GM19467 (cell line): ENCODE results near the gene PRPSAP1.
A peak's percentile ranks its signal among the peaks of the same experiment; 100 is the strongest.
"Not testable (repeated sequence)": the region's sequence is repeated elsewhere in the genome, so short reads cannot be mapped to it uniquely, and the experiment has no call there.

Source experiments
- ATAC-seq: cut with Tn5 transposase; IDR thresholded peaks from one replicate; pipeline ENCODE4 v1.9.1; 2021; ENCODE audit warnings: mild to moderate bottlenecking, moderate library complexity; ENCODE audit not compliant: unreplicated experiment

PRPSAP1 gene

DNA sequence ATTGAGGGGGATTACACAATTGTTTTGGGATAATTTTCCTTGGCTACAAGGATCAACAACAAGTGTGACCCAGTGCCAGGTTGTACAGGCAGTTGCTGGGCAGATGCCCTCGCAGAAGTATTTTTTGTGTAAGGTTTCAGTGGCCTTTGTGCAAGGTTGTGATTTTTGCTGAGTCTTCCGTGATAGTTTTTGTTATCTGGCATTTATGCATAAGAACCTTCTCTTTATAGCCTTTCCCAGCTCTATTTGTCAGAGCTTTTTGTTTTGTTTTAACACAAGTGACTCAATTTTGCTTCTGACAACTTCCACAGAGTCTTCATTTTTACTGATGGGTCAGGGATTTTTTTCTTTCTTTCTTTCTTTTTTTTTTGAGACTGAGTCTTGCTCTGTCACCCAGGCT is 6.7 kb upstream of the PRPSAP1 start:
- no peak for ATAC-seq

DNA sequence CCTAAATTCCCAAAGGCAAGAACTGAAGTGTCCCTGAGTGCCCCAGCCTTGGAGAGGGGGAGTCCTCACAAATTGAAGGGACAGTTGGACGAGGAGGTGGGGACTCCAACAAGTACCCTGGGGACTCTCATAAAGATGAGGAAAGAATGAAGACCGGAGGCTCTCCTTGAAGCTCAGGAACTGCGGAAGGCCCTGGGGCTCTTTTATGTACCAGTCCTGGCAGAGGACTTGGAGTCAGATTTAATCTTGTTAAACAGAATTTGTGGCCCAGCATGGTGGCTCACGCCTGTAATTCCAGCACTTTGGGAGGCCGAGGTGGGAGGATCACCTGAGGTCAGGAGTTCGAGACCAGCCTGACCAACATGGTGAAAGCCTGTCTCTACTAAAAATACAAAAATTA is 6.1 kb upstream of the PRPSAP1 start:
- not testable (repeated sequence) for ATAC-seq

DNA sequence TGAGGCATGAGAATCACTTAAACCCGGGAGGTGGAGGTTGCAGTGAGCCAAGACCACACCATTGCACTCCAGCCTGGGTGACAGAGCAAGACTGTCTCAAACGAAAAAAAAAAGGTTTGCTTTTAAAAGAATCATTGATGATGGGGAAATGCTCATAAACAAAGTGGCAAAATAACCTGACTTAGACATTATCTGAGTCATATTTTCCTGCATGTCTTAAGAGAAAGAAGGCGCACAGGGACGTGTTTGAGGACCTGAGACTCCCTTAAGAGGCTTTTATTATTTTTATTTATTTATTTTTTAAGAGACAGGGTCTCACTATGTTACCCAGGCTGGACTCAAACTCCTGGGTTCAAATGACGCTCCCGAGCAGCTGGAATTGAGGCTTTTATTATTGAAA is 5.7 kb upstream of the PRPSAP1 start:
- no peak for ATAC-seq

DNA sequence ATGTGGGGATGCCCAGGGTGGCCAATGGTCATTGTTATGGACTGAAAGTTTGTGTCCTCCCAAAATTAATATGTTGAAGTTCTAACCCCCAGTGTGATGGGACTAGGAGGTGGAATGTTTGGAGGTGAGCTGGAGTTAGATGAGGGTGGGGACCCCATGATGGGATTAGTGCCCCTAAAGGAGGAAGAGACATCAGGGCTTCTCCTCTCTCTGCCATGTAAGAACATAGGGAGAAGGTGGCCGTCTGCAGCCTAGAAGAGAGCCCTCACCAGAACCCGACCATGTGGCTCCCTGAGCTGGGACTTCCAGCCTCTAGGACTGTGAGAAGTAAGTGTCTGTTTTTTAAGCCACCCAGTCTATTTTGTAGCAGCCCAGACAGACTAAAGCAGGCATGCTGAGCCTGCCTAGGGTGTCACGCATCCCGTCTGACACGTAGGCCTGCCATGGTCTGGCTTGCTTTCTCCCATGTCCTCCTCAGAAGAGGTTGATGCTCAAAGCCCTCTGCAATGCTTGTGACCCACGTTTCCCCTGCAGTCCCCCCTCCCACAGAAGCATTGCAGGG is 4.0 kb upstream of the PRPSAP1 start:
- ATAC-seq, result no peak

DNA sequence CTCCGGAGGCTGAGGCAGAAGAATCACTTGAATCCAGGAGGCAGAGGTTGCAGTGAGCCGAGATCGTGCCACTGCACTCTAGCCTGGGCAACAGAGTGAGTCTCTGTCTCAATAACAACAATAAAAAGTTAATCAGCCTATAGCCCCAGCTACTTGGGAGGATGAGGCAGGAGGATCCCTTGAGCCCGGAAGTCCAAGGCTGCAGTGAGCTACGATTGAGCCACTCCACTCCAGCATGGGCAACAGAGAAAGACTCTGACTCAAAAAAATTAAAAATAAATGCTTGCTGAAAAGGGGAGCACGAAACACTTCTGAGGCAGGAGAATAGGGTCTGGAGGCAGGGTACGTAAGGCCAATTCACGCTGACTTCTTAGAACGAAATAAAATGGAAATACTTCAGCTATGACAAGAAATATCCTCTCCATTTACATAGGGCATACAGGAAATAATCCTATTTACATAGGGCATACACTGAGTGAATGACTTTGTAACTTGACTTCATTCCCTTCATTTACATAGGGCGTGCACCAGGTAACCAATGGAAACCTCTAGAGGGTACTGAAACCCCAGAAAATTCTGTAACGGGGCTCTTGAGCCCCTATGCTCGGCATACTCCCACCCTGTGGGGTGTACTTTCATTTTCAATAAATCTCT is 3.2 kb upstream of the PRPSAP1 start:
- no peak for ATAC-seq

DNA sequence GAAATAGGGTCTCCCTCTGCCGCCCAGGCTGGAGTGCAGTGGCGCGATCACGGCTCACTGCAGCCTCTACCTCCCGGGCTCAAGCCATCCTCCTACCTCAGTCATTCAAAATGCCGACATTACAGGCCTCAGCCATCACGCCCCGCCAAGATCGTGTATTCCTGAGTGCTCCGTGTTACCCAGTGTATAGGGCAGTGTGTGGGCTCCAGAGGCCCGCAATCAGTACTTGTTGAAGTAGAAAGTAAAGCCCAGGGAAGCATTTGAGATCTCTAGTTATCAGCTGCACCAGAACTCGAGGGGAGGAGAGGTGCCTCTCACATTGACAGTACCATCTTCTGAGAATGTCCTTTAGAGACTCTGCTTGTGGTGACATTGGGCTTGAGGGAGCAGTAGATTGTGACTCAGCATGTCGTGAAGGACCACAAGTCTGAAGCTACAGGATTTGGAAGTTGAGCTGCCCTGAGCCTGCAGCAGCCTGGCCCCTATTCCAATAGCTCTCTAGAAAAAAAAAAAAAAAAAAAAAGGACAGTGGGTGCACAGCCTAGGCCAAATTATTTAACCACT is 1.1 kb upstream of the PRPSAP1 start:
- ATAC-seq, result no peak

DNA sequence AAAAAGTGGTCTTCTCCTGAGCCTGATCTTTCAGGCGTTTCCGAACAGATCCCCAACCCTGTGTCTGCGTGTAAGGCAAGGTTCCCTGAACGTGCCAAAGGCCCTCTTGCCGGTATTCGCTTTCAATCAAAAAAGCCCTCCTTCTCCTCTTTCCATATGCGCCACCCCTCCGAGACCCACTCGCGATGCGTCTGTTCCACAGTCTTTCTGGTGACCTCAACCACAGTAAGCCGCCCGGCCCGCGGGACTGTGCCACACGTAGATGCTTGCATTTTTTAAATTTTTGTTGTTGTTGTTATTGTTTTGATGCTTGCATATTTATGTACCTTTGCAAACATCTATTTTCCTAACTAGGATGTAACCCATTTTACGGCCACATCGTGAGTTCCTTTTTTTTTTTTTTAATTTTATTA is 607 bp upstream of the PRPSAP1 start:
- ATAC-seq, result no peak

DNA sequence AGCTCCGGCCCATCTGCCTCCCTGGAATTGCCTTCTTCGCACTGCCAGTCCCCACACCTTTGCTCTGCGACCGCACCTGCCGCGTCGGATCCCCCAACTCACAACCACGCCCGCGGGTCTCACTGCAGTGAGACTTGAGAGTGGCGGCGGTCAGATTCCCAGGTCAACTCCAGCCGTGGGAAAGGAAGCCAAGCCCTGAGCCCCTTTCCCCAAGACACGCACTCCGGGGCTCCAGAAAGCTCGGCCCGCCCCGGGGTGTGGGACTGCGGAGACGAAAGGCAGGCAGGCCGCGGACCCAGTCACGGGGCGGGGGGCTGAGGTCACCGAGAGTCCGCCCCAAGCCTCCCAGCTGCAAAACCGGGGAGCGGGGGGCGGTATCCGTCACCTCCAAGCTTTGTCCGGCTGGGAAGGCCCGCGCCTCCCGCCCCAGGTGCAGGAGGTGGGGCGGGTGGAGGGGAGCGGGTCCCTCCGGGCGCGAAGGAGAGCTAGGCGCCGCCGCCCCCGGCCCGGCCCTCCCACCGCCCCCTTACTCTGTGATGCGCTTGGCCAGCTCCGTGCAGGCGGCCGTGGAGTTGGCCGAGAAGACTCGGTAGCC is 615 bp downstream of the PRPSAP1 start:
- peak; percentile 22 for ATAC-seq

DNA sequence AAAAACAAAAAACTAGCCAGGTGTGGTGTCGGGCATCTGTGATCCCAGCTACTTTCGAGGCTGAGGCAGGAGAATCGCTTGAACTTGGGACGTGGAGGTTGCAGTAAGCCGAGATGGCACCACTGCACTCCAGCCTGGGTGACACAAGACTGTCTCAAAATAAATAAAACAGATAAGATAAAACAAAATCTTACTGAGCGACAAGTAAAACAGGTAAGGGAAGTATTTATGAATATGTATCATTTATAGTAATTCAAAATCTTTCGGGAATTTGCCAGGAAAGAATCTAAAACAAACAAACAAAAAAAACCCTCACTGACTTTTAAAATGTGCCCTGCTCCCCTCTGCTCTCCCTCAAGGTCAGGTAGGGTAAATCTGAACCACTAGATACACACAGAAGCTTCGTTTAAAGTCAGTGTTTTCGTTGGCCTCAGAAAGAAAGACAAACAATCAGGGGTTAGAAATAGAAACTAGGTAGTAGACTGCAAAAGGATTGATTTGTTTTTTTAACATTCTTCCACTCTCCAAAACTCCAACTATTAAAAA is 2.1 kb downstream of the PRPSAP1 start:
- ATAC-seq, result no peak

DNA sequence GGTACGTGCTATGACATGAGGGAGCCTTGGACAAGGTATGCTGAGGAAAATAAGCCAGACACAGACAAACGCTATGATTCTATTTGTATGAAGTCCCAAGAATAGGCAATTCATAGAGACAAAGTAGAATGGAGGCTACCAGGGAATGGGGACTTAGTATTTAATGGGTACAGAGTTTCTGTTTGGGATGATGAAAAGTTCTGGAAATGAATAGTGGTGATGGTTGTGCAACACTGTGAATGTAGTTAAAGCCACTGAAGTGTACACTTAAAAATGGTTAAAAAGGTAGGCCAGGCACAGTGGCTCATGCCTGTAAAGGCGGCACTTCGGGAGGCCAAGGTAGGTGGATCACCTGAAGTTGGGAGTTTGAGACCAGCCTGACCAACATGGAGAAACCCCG is 3.3 kb downstream of the PRPSAP1 start:
- ATAC-seq, result no peak

DNA sequence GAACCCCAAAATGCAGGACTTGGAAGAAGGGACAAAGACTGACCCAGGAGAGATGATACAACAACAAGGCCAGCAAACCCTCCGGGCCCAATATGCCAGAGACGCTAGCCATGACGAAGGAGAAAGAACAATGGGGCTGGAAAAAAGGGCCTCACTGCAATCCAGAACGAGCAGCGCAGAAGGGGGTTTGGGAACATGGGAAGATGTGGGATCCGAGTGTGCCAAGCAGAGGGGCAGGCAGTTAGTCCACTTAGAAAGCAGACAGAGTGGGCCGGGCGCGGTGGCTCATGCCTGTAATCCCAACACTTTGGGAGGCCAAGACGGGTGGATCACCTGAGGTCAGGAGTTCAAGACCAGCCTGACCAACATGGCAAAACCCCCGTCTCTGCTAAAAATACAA is 6.8 kb downstream of the PRPSAP1 start:
- not testable (repeated sequence) for ATAC-seq

DNA sequence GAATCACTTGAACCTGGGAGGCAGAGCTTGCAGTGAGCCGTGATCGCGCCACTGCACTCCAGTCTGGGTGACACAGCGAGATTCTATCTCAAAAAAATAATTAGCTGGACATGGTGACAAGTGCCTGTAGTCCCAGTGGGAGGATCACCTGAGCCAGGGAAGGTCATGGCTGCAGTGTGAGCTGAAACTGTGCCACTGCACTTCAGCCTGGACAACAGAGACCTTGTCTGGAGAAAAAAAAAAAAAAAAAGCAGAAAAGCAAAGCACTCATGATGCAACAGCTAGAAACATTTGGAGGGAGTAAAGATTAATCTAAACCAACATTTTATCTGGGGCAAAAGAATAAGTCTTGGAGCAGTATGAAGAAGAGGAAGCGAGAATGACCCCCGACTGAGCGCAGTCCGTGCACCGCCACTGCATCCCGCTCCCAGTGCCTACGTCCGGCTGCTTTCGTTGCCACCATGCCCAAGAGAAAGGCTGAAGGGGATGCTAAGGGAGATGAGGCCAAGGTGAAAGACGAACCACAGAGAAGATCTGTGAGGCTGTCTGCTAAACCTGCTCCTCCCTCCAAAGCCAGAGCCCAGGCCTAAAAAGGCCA is 8.2 kb downstream of the PRPSAP1 start:
- ATAC-seq, result no peak

DNA sequence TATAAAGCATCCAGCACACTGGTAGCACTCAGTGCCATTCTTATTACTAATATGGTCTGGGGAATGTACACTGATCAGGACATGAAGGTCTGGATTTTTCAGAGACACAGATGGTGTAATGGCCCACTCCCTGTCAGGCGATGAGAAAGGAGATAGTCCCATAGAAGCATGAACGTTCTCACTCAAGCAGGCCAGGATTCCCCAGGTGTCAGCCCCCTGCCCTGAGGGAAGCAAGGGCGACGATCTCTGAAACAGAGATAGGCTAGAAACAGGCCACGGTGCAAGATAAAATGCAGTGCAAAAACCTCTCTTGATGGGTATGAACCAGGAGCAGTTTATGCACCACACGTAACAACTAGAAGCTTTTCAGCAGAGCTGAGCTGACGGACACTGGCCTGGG is 10.6 kb downstream of the PRPSAP1 start:
- ATAC-seq, result no peak

DNA sequence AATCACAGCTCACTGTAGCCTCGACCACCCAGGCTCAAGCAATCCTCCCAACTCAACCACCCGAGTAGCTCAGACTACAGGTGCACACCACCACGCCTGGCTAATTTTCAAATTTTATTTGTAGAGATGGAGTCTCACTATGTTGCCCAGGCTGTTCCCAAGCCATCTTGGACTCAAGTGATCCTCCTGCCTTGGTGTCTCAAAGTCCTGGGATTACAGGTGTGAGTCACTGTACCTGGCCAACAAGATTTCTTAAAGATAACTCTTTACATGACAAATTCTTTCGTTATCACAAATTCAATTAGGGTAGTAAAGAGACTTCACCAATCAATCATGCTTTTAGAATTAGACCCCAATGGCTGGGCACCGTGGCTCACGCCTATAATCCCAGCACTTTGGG is 12.4 kb downstream of the PRPSAP1 start:
- ATAC-seq, result no peak

DNA sequence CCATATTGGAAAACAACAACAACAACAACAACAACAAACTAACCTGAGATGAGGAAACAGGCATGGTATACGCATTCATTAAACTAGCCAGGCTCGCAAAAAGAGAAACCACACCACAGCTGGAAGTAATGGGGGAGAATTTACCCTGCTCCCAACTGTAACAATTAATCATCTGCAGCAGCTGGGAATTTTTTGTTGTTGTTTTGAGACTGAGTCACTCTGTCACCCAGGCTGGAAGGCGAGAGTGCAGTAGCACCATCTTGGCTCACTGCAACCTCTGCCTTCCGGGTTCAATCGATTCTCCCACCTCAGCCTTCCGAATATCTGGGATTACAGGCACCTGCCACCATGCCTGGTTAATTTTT is 16.3 kb downstream of the PRPSAP1 start:
- no peak for ATAC-seq

DNA sequence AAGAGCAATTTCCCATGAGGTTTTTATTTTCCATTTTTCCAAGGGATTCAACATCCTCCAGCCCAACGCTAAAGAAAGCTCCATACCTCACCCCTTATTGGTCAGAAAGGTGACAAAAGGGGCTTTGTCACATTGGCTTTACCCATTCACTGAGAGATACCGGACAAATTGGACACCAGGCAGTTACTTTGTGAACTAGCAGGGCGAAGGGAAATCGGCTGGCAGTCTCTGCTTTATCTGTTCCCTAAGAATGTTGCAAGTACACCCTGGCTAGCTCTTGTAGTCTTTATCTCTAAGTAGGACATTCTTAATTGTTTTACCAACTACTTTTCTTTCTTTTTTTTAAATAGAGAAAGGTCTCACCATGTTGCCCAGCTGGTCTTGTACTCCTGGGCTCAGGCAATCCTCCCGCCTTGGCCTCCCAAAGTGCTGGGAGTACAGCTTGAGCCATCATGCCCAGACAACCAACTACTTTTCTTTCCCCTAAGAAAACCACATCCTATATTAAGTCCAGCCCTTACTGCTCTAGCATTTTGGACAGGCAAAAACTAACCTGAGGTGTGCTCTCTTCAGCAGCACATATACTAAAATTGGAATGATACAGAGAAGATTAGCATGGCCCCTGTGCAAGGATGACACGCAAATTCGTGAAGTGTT is 16.8 kb downstream of the PRPSAP1 start:
- no peak for ATAC-seq

DNA sequence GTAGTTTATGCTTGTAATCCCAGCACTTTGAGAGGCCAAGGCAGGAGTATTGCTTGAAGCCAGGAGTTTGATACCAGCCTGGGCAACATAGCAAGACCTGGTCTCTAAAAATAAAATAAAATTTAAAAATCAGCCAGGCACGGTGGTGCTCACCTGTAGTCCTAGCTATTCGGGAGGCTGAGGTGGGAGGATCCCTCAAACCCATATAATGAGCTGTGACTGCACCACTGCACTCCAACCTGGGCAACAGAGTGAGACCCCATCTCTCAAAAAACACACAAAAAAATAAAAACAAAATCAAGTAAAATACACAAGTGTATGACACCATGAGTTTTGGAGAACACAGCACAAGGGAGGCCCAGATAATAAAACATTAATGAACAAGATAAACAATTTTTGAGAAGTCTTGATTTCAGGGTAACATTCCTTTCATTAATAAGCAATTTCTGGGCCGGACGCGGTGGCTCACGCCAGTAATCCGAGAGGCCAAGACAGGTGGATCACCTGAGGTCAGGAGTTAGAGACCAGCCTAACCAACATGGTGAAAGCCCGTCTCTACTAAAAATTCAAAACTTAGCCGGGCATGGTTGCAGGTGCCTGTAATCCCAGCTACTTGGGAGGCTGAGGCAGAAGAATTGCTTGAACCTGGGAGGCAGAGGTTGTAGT is 17.9 kb downstream of the PRPSAP1 start:
- no peak for ATAC-seq

DNA sequence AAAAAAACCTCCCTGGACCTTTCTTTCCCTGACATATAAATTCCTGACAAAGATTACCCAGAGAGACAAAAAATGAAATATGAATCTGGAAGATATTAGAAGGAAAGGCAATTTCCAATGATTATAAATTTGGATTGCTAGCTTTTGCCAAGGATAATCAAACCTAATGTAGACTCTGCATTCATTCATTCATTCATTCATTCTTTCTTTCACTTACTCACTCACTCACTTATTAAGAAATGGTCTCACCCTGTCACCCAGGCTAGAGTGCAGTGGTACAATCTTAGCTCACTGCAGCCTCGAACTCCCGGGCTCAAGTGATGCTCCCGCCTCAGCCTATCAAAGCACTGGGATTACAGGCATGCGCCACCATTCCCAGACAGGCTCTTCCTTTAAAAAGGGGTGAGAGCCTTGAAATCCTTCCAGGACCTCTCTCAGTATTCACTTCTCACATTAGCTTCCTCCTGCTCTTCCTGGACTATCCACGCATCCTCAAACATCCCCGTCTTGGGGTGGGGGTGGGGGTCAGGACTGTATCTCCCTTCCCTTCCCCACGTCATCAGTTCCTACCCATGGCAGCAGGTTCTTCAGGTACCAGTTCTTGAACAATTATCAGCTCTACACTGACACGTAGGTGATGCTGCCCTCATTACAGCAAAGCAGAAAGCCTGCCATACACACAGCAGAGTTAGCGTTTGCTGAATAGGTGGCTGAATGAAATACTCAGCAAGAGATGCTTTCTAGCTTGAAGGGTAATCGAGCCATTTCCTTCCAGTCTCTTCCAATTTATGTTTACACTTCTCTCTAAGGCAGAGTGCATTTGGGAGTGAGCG is 19.8 kb downstream of the PRPSAP1 start:
- ATAC-seq, result no peak

DNA sequence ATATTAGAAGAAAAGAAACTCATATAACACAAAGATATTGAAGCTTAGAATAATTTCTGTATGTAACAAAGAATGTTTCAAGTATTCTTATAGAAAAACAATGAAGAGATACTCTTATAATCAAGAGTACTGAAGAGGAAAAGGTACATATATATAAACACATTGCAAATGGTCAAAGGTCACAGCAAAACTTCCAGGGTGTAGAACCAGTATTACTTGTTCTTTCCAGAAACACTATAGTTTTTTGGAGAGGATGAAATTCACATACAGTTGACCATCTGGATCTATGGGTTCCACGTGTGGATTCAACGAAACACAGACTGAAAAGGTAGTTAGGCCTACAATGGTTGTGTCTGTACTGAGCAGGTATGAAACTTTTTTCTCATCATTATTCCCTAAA is 22.6 kb downstream of the PRPSAP1 start:
- ATAC-seq, result no peak

DNA sequence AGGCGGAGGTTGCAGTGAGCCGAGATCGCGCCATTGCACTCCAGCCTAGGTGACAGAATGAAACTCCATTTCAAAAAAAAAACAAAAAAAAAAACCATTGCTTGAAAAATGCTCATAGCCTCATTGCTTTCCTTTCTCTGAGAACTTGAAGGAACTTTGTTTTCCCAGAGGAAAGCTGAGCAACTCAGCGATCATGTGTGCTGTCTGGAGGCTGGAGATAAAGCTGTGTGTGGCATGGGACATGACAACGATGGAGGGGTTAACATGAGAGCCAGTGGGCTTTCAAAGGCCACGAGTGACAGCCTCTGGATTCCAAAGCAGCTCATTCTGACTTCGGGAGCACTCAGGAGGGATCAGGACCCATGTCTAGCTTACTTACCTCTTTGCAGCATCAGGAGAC is 24.1 kb downstream of the PRPSAP1 start:
- no peak for ATAC-seq
